Thoracic aorta (tissue), 2 donors: ENCODE results near the gene ERBB4. TPM values are rescaled to one million over a fixed set of nuclear protein-coding genes. Genes with fewer than 3 reads are reported as not detected.

Experiments used
- ATAC-seq: fragments of 150-250 bp; one replicate; pipeline ENCODE4 v1.8.0; 2017; ENCODE audit warnings: low read depth; ENCODE audit not compliant: insufficient number of reproducible peaks, low FRiP score
- DNase-seq: peaks from one replicate; pipeline ENCODE4 v3.0.0-alpha.2; 2020; ENCODE audit warnings: low spot score
- H3K27ac ChIP-seq, 2 donors: fragments of 200-600 bp; sonication (generic); 1 replicate in 1 of 2; 2 replicates in 1 of 2; pipeline ENCODE4 v1.5.1; 2016; ENCODE audit warnings: mild to moderate bottlenecking in 2 of 2, moderate library complexity in 2 of 2
- H3K27me3 ChIP-seq: fragments of 200-600 bp; sonication (generic); replicated peaks from 2 replicates; pipeline ENCODE4 v1.6.0; 2016; ENCODE audit warnings: mild to moderate bottlenecking; ENCODE audit not compliant: insufficient read depth
- H3K36me3 ChIP-seq: fragments of 200-600 bp; sonication (generic); one replicate; pipeline ENCODE4 v1.5.1; 2016
- H3K4me1 ChIP-seq, 2 donors: fragments of 200-600 bp; sonication (generic); 1 replicate in 1 of 2; 2 replicates in 1 of 2; pipeline versions ENCODE4 v1.5.1 to v1.6.0; 2016; ENCODE audit warnings: low read depth in 2 of 2, mild to moderate bottlenecking in 1 of 2; ENCODE audit not compliant: control insufficient read depth in 1 of 2
- H3K4me3 ChIP-seq: fragments of 200-600 bp; sonication (generic); 2 replicates; pipeline ENCODE4 v1.5.1; 2016; ENCODE audit warnings: mild to moderate bottlenecking
- H3K9me3 ChIP-seq: fragments of 200-600 bp; sonication (generic); 2 replicates; pipeline ENCODE4 v1.5.1; 2016
- CTCF ChIP-seq: fragments of 200-600 bp; sonication (generic); IDR thresholded peaks from one replicate; pipeline ENCODE4 v1.5.1; 2019; ENCODE audit warnings: antibody characterized with exemption
- total RNA-seq, 2 donors: library from RNA; depleted of rRNA; stranded (reverse); fragments of >200 nt; gene quantifications; one replicate each; pipeline versions ENCODE4 v1.1.0 to v1.2.3, GENCODE V29; 2016

Gene ERBB4
- total RNA-seq, 2 donors from 2014 or later: 15.7 to 29.3 TPM

- Histone ChIP-seq H3K27me3 (no peaks in the 10 kb centered on the region), H3K27ac (no peak overlapping the region), H3K4me3 (no peak overlapping the region), H3K4me1 (peaks cover 6 to 28% of the 10 kb centered on the region in 2 donors), H3K36me3 (no peaks in the 10 kb centered on the region), H3K9me3 (no peaks in the 10 kb centered on the region)
- DNase-seq (no peak), ATAC-seq (no peak)
- no peak for TF ChIP-seq CTCF
Observed at GRCh38 chr2:211930331-211930730, 608.3 kb downstream of the ERBB4 start.

GRCh38 chr2:211928201-211928600 is 610.4 kb downstream of the ERBB4 start:
- no peak for TF ChIP-seq CTCF
- Histone ChIP-seq H3K36me3 (no peaks in the 10 kb centered on the region), H3K9me3 (no peaks in the 10 kb centered on the region), H3K27me3 (no peaks in the 10 kb centered on the region), H3K4me1 (peaks cover 6 to 28% of the 10 kb centered on the region in 2 donors), H3K27ac (no peak overlapping the region), H3K4me3 (no peak overlapping the region)
- ATAC-seq: no peak
- no peak for DNase-seq

GRCh38 chr2:211923019-211923418 is 615.6 kb downstream of the ERBB4 start:
- Histone ChIP-seq H3K9me3 (no peaks in the 10 kb centered on the region), H3K4me1 (peaks cover 0 to 6% of the 10 kb centered on the region in 2 donors), H3K27ac (no peak overlapping the region), H3K36me3 (no peaks in the 10 kb centered on the region), H3K27me3 (no peaks in the 10 kb centered on the region), H3K4me3 (no peak overlapping the region)
- no peak for TF ChIP-seq CTCF
- no peak for ATAC-seq
- DNase-seq: no peak

- H3K4me3 ChIP-seq: no peak overlapping the region
- DNase-seq (no peak), ATAC-seq (no peak)
Observed at GRCh38 chr2:211903961-211904360, 634.6 kb downstream of the ERBB4 start.

GRCh38 chr2:211901226-211901846 is 637.3 kb downstream of the ERBB4 start:
- ATAC-seq: no peak
- no peak for DNase-seq

More at GRCh38 chr2:211903961-211904360, 634.6 kb downstream of the ERBB4 start:
- H3K27me3 ChIP-seq: no peaks in the 10 kb centered on the region
- no peak for TF ChIP-seq CTCF
- H3K4me1 ChIP-seq: peaks cover 0 to 16% of the 10 kb centered on the region in 2 donors
- no peak overlapping the region for H3K27ac ChIP-seq
- H3K9me3 ChIP-seq: no peaks in the 10 kb centered on the region
- H3K36me3 ChIP-seq: no peaks in the 10 kb centered on the region

More at GRCh38 chr2:211901226-211901846, 637.3 kb downstream of the ERBB4 start:
- Histone ChIP-seq H3K27ac (no peak overlapping the region), H3K36me3 (no peaks in the 10 kb centered on the region), H3K27me3 (no peaks in the 10 kb centered on the region), H3K4me1 (peaks cover 3 to 12% of the 10 kb centered on the region in 2 donors), H3K9me3 (no peaks in the 10 kb centered on the region), H3K4me3 (no peak overlapping the region)
- TF ChIP-seq CTCF: no peak
